Osteoblast (primary cell): Measurements from ENCODE around the gene CASTOR2. TPM values are rescaled to one million over a fixed set of nuclear protein-coding genes. Genes with fewer than 3 reads are reported as not detected.
A peak's percentile ranks its signal among the peaks of the same experiment; 100 is the strongest.
"Not testable (repeated sequence)": the region's sequence is repeated elsewhere in the genome, so short reads cannot be mapped to it uniquely, and the experiment has no call there.

ENCODE experiments used
- DNase-seq: peaks from one replicate; pipeline ENCODE4 v3.0.0; 2011; ENCODE audit warnings: low spot score, mixed read lengths; ENCODE audit not compliant: insufficient read length; ENCODE audit errors: missing footprints
- H2AFZ ChIP-seq: 2 replicates; pipeline ENCODE4 v1.6.0; 2011; ENCODE audit warnings: mild to moderate bottlenecking, low read length
- H3K27ac ChIP-seq: 2 replicates; pipeline ENCODE4 v1.5.1; 2011; ENCODE audit warnings: mild to moderate bottlenecking, low read depth, low read length, moderate library complexity
- H3K27me3 ChIP-seq: 2 replicates; pipeline ENCODE4 v1.6.0; 2012; ENCODE audit warnings: mild to moderate bottlenecking, control low read depth, inconsistent platforms, low read length, moderate library complexity; ENCODE audit not compliant: insufficient read depth
- H3K36me3 ChIP-seq: 2 replicates; pipeline ENCODE4 v1.5.1; 2011; ENCODE audit warnings: mild to moderate bottlenecking, low read length, control low read depth, moderate library complexity; ENCODE audit not compliant: insufficient read depth
- H3K4me1 ChIP-seq: 2 replicates; pipeline ENCODE4 v1.5.1; 2011; ENCODE audit warnings: mild to moderate bottlenecking, low read length, control low read depth, moderate library complexity; ENCODE audit not compliant: insufficient read depth
- H3K4me2 ChIP-seq: 2 replicates; pipeline ENCODE4 v1.6.0; 2011; ENCODE audit warnings: mild to moderate bottlenecking, low read length; ENCODE audit not compliant: insufficient read depth
- H3K4me3 ChIP-seq: fragments of 200-600 bp; sonication (generic); 3 replicates; pipeline ENCODE4 v1.5.1; 2012; ENCODE audit warnings: mild to moderate bottlenecking, low read length, inconsistent platforms; ENCODE audit not compliant: insufficient read depth
- H3K79me2 ChIP-seq: 2 replicates; pipeline ENCODE4 v1.6.0; 2012; ENCODE audit warnings: mild to moderate bottlenecking, low read length, control low read depth, inconsistent platforms; ENCODE audit not compliant: insufficient read depth
- H3K9me3 ChIP-seq: 2 replicates; pipeline ENCODE4 v1.5.1; 2011; ENCODE audit warnings: low read depth, low read length, control low read depth
- H4K20me1 ChIP-seq: 2 replicates; pipeline ENCODE4 v1.6.0; 2012; ENCODE audit warnings: mild to moderate bottlenecking, low read length, control low read depth; ENCODE audit not compliant: insufficient read depth
- CTCF ChIP-seq: IDR thresholded peaks from 2 replicates; pipeline ENCODE4 v1.5.1; 2011; ENCODE audit warnings: mild to moderate bottlenecking, low read depth, low read length, moderate library complexity; ENCODE audit errors: extremely low read depth
- total RNA-seq: library from RNA; depleted of rRNA; stranded (reverse); fragments of >200 nt; gene quantifications from 2 replicates; pipeline ENCODE4 v1.2.3, GENCODE V29; 2012

The CASTOR2 gene
- total RNA-seq, 1 donor: 17.0 TPM

- not testable (repeated sequence) for H3K4me2 ChIP-seq, H4K20me1 ChIP-seq, H3K9me3 ChIP-seq, DNase-seq, H2AFZ ChIP-seq, H3K27ac ChIP-seq, H3K4me3 ChIP-seq, H3K4me1 ChIP-seq, H3K79me2 ChIP-seq, H3K27me3 ChIP-seq, H3K36me3 ChIP-seq
Observed at GRCh38 chr7:74977523-74977922, 13.0 kb downstream of the CASTOR2 start.

GRCh38 chr7:74988436-74988835, 23.9 kb downstream of the CASTOR2 start:
- not testable (repeated sequence) for H3K4me2 ChIP-seq, H3K9me3 ChIP-seq, H3K4me1 ChIP-seq, H3K27ac ChIP-seq, DNase-seq, H2AFZ ChIP-seq, H3K36me3 ChIP-seq, H3K4me3 ChIP-seq, H3K79me2 ChIP-seq, H3K27me3 ChIP-seq
- peaks cover 36% of the 10 kb centered on the region for H4K20me1 ChIP-seq

GRCh38 chr7:74993121-74993520, 28.6 kb downstream of the CASTOR2 start:
- Histone ChIP-seq H3K4me2 (no peak overlapping the region), H3K79me2 (no peaks in the 10 kb centered on the region), H3K36me3 (no peaks in the 10 kb centered on the region), H3K9me3 (no peaks in the 10 kb centered on the region), H3K27me3 (no peaks in the 10 kb centered on the region), H3K4me1 (peaks cover 8% of the 10 kb centered on the region), H3K4me3 (no peak overlapping the region), H4K20me1 (peaks cover 52% of the 10 kb centered on the region), H3K27ac (no peak overlapping the region), H2AFZ (no peak overlapping the region)
- no peak for TF ChIP-seq CTCF
- DNase-seq: no peak

GRCh38 chr7:74994869-74995543, 30.5 kb downstream of the CASTOR2 start:
- H3K79me2 ChIP-seq, H3K36me3 ChIP-seq, H3K9me3 ChIP-seq, H2AFZ ChIP-seq, H3K4me2 ChIP-seq, H3K27ac ChIP-seq, H3K4me3 ChIP-seq, H3K4me1 ChIP-seq, H3K27me3 ChIP-seq: not testable (repeated sequence)
- peaks cover 53% of the 10 kb centered on the region for H4K20me1 ChIP-seq
- peak; percentile 34 for DNase-seq

- not testable (repeated sequence) for H3K79me2 ChIP-seq, H3K36me3 ChIP-seq, H3K4me3 ChIP-seq, H3K9me3 ChIP-seq, H3K27ac ChIP-seq, H3K4me2 ChIP-seq, H3K4me1 ChIP-seq, H2AFZ ChIP-seq, H3K27me3 ChIP-seq
- H4K20me1 ChIP-seq: peaks cover 49% of the 10 kb centered on the region
- DNase-seq: peak; percentile 52
Observed at GRCh38 chr7:74996361-74996760, 31.9 kb downstream of the CASTOR2 start.

GRCh38 chr7:74997811-74998210, 33.3 kb downstream of the CASTOR2 start:
- not testable (repeated sequence) for H3K27ac ChIP-seq, H3K4me2 ChIP-seq, H2AFZ ChIP-seq, H3K79me2 ChIP-seq, H3K9me3 ChIP-seq, H3K4me3 ChIP-seq, H3K4me1 ChIP-seq, H3K27me3 ChIP-seq, H3K36me3 ChIP-seq
- peaks cover 37% of the 10 kb centered on the region for H4K20me1 ChIP-seq
- DNase-seq: peak; percentile 54

- H3K79me2 ChIP-seq, H3K4me3 ChIP-seq, H3K27ac ChIP-seq, H3K4me2 ChIP-seq, H3K9me3 ChIP-seq, H3K27me3 ChIP-seq, H3K4me1 ChIP-seq, H3K36me3 ChIP-seq, H2AFZ ChIP-seq: not testable (repeated sequence)
- peaks cover 19% of the 10 kb centered on the region for H4K20me1 ChIP-seq
- DNase-seq: peak; percentile 52
Observed at GRCh38 chr7:75001356-75001755, 36.9 kb downstream of the CASTOR2 start.
